Endothelial cell of umbilical vein (primary cell): ENCODE results near the gene ASB5. TPM values are rescaled to one million over a fixed set of nuclear protein-coding genes. Genes with fewer than 3 reads are reported as not detected.

Source experiments
- BruUV-seq: library from RNA; stranded (reverse); fragments of 400-500 nt; replicated peaks from 2 replicates; lab custom pipeline; 2021; lab: Mats Ljungman, UMichigan
- CTCF ChIA-PET: fragments of 300-600, 350-600 bp; sonication (Branson Sonifier 250); formaldehyde crosslinking; loops from one replicate; lab custom pipeline; 2021; ENCODE audit warnings: antibody characterized with exemption, inconsistent platforms; lab: Charles Lee
- POLR2A ChIA-PET: fragments of 300-600, 350-600 bp; sonication (Branson Sonifier 250); formaldehyde crosslinking; loops from one replicate; lab custom pipeline; 2021; ENCODE audit warnings: antibody characterized with exemption, inconsistent platforms; lab: Charles Lee
- DNase-seq: peaks from one replicate; pipeline ENCODE4 v3.0.0-alpha.2; 2011; ENCODE audit warnings: low read depth, low spot score
- FAIRE-seq: peaks from 2 replicates; lab custom pipeline; 2011; peaks lifted over from hg19 to GRCh38; lab: Jason Lieb, UNC
- H2AFZ ChIP-seq: 2 replicates; pipeline ENCODE4 v1.6.0; 2012; ENCODE audit warnings: low read depth, low read length, control low read depth, inconsistent platforms
- H3K27ac ChIP-seq: 2 replicates; pipeline ENCODE4 v1.5.1; 2011; ENCODE audit warnings: low read depth, mild to moderate bottlenecking, control low read depth, low read length, moderate library complexity; ENCODE audit not compliant: insufficient read depth
- H3K27me3 ChIP-seq, 2 experiments: 2 replicates each; pipeline versions ENCODE4 v1.6.0 to v1.6.1; 2011; ENCODE audit warnings: low read length in 2 of 2, mixed read lengths in 1 of 2; ENCODE audit not compliant: control insufficient read depth in 2 of 2, insufficient read depth in 2 of 2
- H3K36me3 ChIP-seq, 2 experiments: 2 replicates in 1 of 2; 3 replicates in 1 of 2; pipeline ENCODE4 v1.5.1; 2011; ENCODE audit warnings: low read length in 2 of 2, mild to moderate bottlenecking in 1 of 2, moderate library complexity in 1 of 2; ENCODE audit not compliant: control insufficient read depth in 2 of 2, insufficient read depth in 2 of 2; ENCODE audit errors: extremely low read depth in 1 of 2
- H3K4me1 ChIP-seq: 3 replicates; pipeline ENCODE4 v1.5.1; 2011; ENCODE audit warnings: mild to moderate bottlenecking, low read length; ENCODE audit not compliant: control insufficient read depth, insufficient read depth; ENCODE audit errors: extremely low read depth
- H3K4me2 ChIP-seq: 2 replicates; pipeline ENCODE4 v1.6.1; 2011; ENCODE audit warnings: low read length, control low read depth, mixed read lengths; ENCODE audit not compliant: insufficient read depth
- H3K4me3 ChIP-seq, 3 experiments: fragments of 200-600 bp in 1 of 3; sonication (generic), shearing (Covaris generic) in 1 of 3; replicated peaks in 1 of 3; 2 replicates each; pipeline ENCODE4 v1.5.1; 2011 to 2016; ENCODE audit warnings: control low read depth in 3 of 3, low read length in 3 of 3, mild to moderate bottlenecking in 2 of 3, inconsistent platforms in 1 of 3, low read depth in 1 of 3, moderate library complexity in 1 of 3; ENCODE audit not compliant: insufficient read depth in 1 of 3
- H3K79me2 ChIP-seq: 2 replicates; pipeline ENCODE4 v1.6.0; 2012; ENCODE audit warnings: low read length, inconsistent platforms; ENCODE audit not compliant: control insufficient read depth, insufficient read depth
- H3K9ac ChIP-seq: replicated peaks from 2 replicates; pipeline ENCODE3; 2011; ENCODE audit warnings: low read length, control low read depth; ENCODE audit not compliant: insufficient read depth; ENCODE audit errors: extremely low read depth
- H3K9me1 ChIP-seq: replicated peaks from 3 replicates; pipeline ENCODE4 v1.6.0; 2011; ENCODE audit warnings: mild to moderate bottlenecking, low read length; ENCODE audit not compliant: control insufficient read depth, insufficient read depth; ENCODE audit errors: extremely low read depth
- H3K9me3 ChIP-seq: replicated peaks from 2 replicates; pipeline ENCODE4 v1.5.1; 2012; ENCODE audit warnings: low read length, inconsistent platforms; ENCODE audit not compliant: control insufficient read depth, insufficient read depth
- H4K20me1 ChIP-seq: replicated peaks from 2 replicates; pipeline ENCODE3; 2011; ENCODE audit warnings: mild to moderate bottlenecking, low read length; ENCODE audit not compliant: control insufficient read depth, insufficient read depth; ENCODE audit errors: extremely low read depth
- CTCF ChIP-seq, 2 donors: IDR thresholded peaks; 1 replicate in 1 of 2; 2 replicates in 1 of 2; pipeline ENCODE4 v1.5.1; 2011; ENCODE audit warnings: low read length in 2 of 2, mild to moderate bottlenecking in 2 of 2, moderate library complexity in 2 of 2, control low read depth in 1 of 2, inconsistent platforms in 1 of 2, low read depth in 1 of 2; ENCODE audit not compliant: insufficient read depth in 1 of 2; ENCODE audit errors: extremely low read depth in 1 of 2
- FOS ChIP-seq: IDR thresholded peaks from 2 replicates; pipeline ENCODE4 v1.6.1; 2011; ENCODE audit warnings: mild to moderate bottlenecking, low read length, moderate library complexity, borderline replicate concordance; ENCODE audit not compliant: insufficient read depth
- JUN ChIP-seq: IDR thresholded peaks from 2 replicates; pipeline ENCODE4 v1.6.1; 2011; ENCODE audit warnings: borderline replicate concordance, low read depth; ENCODE audit not compliant: insufficient read length, insufficient read depth
- MYC ChIP-seq: IDR thresholded peaks from one replicate; pipeline ENCODE4 v1.6.1; 2011; ENCODE audit warnings: mild to moderate bottlenecking, low read depth, low read length
- POLR2AphosphoS5 ChIP-seq: IDR thresholded peaks from 2 replicates; pipeline ENCODE4 v1.6.1; 2012; ENCODE audit warnings: low read depth, mild to moderate bottlenecking, control low read depth, low read length, moderate library complexity; ENCODE audit not compliant: insufficient read depth
- dilution Hi-C: fragments of 300-500 bp; cut with MboI; formaldehyde crosslinking; loops from one replicate; pipeline ENCODE4 v1.15.0; 2019; ENCODE audit warnings: low sequenced_read_pairs; ENCODE audit not compliant: extremely low pct_ligation_motif_present
- intact Hi-C: fragments of 100-400 bp; cut with micrococcal nuclease; formaldehyde crosslinking; loops from one replicate; pipeline ENCODE4 v1.10.0; 2022
- polyA plus RNA-seq, 4 experiments: library from polyadenylated mRNA; depleted of rRNA in 3 of 4; stranded (reverse) in 3 of 4; unstranded in 1 of 4; fragments of >200 nt; gene quantifications; 2 replicates each; pipeline versions ENCODE4 v1.2.1 to v1.2.3, GENCODE V29; 2011 to 2012; ENCODE audit warnings: missing spikeins in 1 of 4
- total RNA-seq: library from RNA; stranded (reverse); gene quantifications from 2 replicates; pipeline ENCODE4 v1.2.3, GENCODE V29; 2021

The ASB5 gene
- total and polyA plus RNA-seq, 2 donors (not counting 3 experiments of a cell fraction or from before 2014, with no cell fraction given): not detected

DNA sequence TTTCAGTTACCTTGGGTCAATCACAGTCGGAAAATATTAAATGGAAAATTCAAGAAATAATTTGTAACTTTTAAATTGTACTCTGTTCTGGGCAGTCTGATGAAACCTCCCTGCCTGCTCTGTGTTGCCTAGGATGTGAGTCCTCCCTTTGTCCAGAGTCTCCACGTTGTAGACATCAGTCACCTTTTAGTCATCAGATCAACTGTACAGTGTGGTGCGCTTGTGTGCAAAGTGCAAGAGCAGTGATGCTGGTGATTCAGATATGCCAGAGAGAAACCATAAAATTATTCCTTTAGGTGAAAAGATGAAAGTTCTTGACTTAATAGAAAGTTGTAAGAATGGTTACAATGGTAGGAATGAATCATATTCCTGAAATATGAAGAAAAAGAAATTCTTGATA is 75.1 kb downstream of the ASB5 start:
- dilution Hi-C loops (no loop called here), intact Hi-C loops (no loop called here)
- H3K4me2 ChIP-seq: no peak overlapping the region
- H4K20me1 ChIP-seq: no peaks in the 10 kb centered on the region
- FAIRE-seq: no peak
- BruUV-seq: no TSS peak
- no peak overlapping the region for H3K4me3 ChIP-seq
- H3K9ac ChIP-seq: no peak overlapping the region
- H3K9me3 ChIP-seq: no peaks in the 10 kb centered on the region
- CTCF ChIA-PET: no interaction called here
- H3K36me3 ChIP-seq: no peaks in the 10 kb centered on the region
- H3K27me3 ChIP-seq: no peaks in the 10 kb centered on the region
- no peak overlapping the region for H3K27ac ChIP-seq
- no peaks in the 10 kb centered on the region for H3K9me1 ChIP-seq
- DNase-seq: peak; percentile 43
- TF ChIP-seq FOS: peak; percentile 32
- TF ChIP-seq POLR2AphosphoS5: no peak
- H3K79me2 ChIP-seq: no peaks in the 10 kb centered on the region
- POLR2A ChIA-PET: no interaction called here
- no peak overlapping the region for H2AFZ ChIP-seq
- H3K4me1 ChIP-seq: peaks cover 19% of the 10 kb centered on the region

DNA sequence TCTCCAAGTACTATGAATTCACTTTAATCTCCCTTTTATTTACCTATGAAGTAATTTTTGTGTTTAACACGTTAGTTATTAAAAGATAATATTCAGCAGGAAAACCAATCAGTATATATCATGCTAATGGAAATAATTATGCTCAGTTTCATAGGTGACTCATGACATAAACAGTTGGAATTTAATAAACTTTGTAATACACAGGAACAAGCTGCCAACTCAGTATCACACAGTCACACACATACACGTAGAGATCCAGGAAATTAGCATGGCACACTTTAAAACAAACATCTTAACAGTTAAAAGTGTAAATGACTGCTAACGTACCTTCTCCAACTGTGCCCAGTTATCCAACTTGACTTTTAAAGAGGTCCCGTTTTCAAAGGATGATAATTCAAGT is 75.9 kb downstream of the ASB5 start:
- H3K27me3 ChIP-seq: no peaks in the 10 kb centered on the region
- peaks cover 19% of the 10 kb centered on the region for H3K4me1 ChIP-seq
- H3K9me1 ChIP-seq: no peaks in the 10 kb centered on the region
- H3K4me2 ChIP-seq: peak overlapping the region; percentile 7
- H3K79me2 ChIP-seq: no peaks in the 10 kb centered on the region
- H3K4me3 ChIP-seq: no peak overlapping the region
- no peak overlapping the region for H3K9ac ChIP-seq
- ChIA-PET CTCF (no interaction called here), POLR2A (no interaction called here)
- H4K20me1 ChIP-seq: no peaks in the 10 kb centered on the region
- FAIRE-seq: peak; percentile 33
- dilution Hi-C loops: no loop called here
- H3K9me3 ChIP-seq: no peaks in the 10 kb centered on the region
- intact Hi-C loops: no loop called here
- no TSS peak for BruUV-seq
- H3K36me3 ChIP-seq: no peaks in the 10 kb centered on the region
- peak overlapping the region; percentile 4 for H3K27ac ChIP-seq
- H2AFZ ChIP-seq: peak overlapping the region; percentile 1
- DNase-seq: peak; percentile 75
- TF ChIP-seq MYC (no peak), JUN (peak; percentile 76), CTCF (IDR thresholded peaks at IDR 0.05; ENCODE audit: extremely low read depth in 1 of 2, insufficient read depth in 1 of 2, low read depth in 1 of 2, low read length in 2 of 2) (no peak), FOS (peak; percentile 71)
